H9 (cell line): ENCODE measurements around the gene ADAMTS6. TPM values are rescaled to one million over a fixed set of nuclear protein-coding genes. Genes with fewer than 3 reads are reported as not detected.

ENCODE experiments used
- DNase-seq: peaks from one replicate; pipeline ENCODE4 v3.0.0-alpha.2; 2017
- H2AFZ ChIP-seq: one replicate; pipeline ENCODE4 v1.6.1; 2013; ENCODE audit warnings: mild to moderate bottlenecking, low read length, control low read depth, moderate library complexity
- H2AK5ac ChIP-seq: 2 replicates; pipeline ENCODE4 v1.6.1; 2013; ENCODE audit warnings: low read length, control low read depth, mixed read lengths; ENCODE audit not compliant: insufficient read length
- H2BK120ac ChIP-seq: one replicate; pipeline ENCODE4 v1.6.1; 2013; ENCODE audit warnings: low read depth, mild to moderate bottlenecking, low read length, control low read depth, inconsistent platforms; ENCODE audit not compliant: poor library complexity, severe bottlenecking
- H2BK12ac ChIP-seq: 2 replicates; pipeline ENCODE4 v1.6.1; 2013; ENCODE audit warnings: low read length, control low read depth, mixed read lengths, low read depth; ENCODE audit not compliant: insufficient read length
- H2BK15ac ChIP-seq: 2 replicates; pipeline ENCODE4 v1.6.1; 2013; ENCODE audit warnings: low read depth, low read length, control low read depth
- H2BK20ac ChIP-seq: one replicate; pipeline ENCODE4 v1.6.1; 2013; ENCODE audit warnings: low read depth, mild to moderate bottlenecking, low read length, control low read depth, inconsistent platforms; ENCODE audit not compliant: poor library complexity, severe bottlenecking
- H2BK5ac ChIP-seq: 2 replicates; pipeline ENCODE4 v1.6.1; 2013; ENCODE audit warnings: low read length, control low read depth, mixed read lengths; ENCODE audit not compliant: insufficient read length
- H3K14ac ChIP-seq: 2 replicates; pipeline ENCODE4 v1.6.1; 2013; ENCODE audit warnings: low read length, control low read depth; ENCODE audit not compliant: insufficient read depth
- H3K18ac ChIP-seq: 2 replicates; pipeline ENCODE4 v1.6.1; 2013; ENCODE audit warnings: low read depth, mild to moderate bottlenecking, mixed read lengths, low read length, control low read depth; ENCODE audit not compliant: insufficient read length
- H3K23ac ChIP-seq: 2 replicates; pipeline ENCODE4 v1.6.1; 2013; ENCODE audit warnings: low read length, control low read depth, mixed read lengths, low read depth; ENCODE audit not compliant: insufficient read length
- H3K23me2 ChIP-seq: 2 replicates; pipeline ENCODE4 v1.6.1; 2013; ENCODE audit warnings: low read depth, mild to moderate bottlenecking, mixed read lengths, low read length, control low read depth; ENCODE audit not compliant: insufficient read length, poor library complexity, severe bottlenecking
- H3K27ac ChIP-seq: 2 replicates; pipeline ENCODE4 v1.5.1; 2013; ENCODE audit warnings: low read length, control low read depth, mixed read lengths, low read depth; ENCODE audit not compliant: insufficient read length
- H3K27me3 ChIP-seq: 2 replicates; pipeline ENCODE4 v1.6.1; 2013; ENCODE audit warnings: low read length, control low read depth, inconsistent platforms; ENCODE audit not compliant: insufficient read depth
- H3K4ac ChIP-seq: 2 replicates; pipeline ENCODE4 v1.6.1; 2013; ENCODE audit warnings: low read depth, mild to moderate bottlenecking, control low read depth, inconsistent platforms, low read length, moderate library complexity
- H3K4me1 ChIP-seq: 2 replicates; pipeline ENCODE4 v1.6.1; 2013; ENCODE audit warnings: low read length, control low read depth, inconsistent platforms; ENCODE audit not compliant: insufficient read depth
- H3K4me2 ChIP-seq: 2 replicates; pipeline ENCODE4 v1.6.1; 2013; ENCODE audit warnings: low read length, control low read depth, mixed read lengths; ENCODE audit not compliant: insufficient read length, insufficient read depth
- H3K56ac ChIP-seq: 2 replicates; pipeline ENCODE4 v1.6.1; 2013; ENCODE audit warnings: low read depth, mild to moderate bottlenecking, mixed read lengths, low read length, control low read depth; ENCODE audit not compliant: insufficient read length
- H3K79me1 ChIP-seq: 2 replicates; pipeline ENCODE4 v1.6.1; 2013; ENCODE audit warnings: low read depth, mild to moderate bottlenecking, moderate library complexity, low read length, control low read depth, inconsistent platforms; ENCODE audit not compliant: insufficient read depth, poor library complexity, severe bottlenecking
- H3K79me2 ChIP-seq: 2 replicates; pipeline ENCODE4 v1.6.1; 2013; ENCODE audit warnings: low read length, control low read depth, inconsistent platforms; ENCODE audit not compliant: insufficient read depth
- H3K9ac ChIP-seq: 2 replicates; pipeline ENCODE4 v1.6.1; 2013; ENCODE audit warnings: low read length, control low read depth, mixed read lengths; ENCODE audit not compliant: insufficient read length; ENCODE audit errors: extremely low read depth
- H3K9me3 ChIP-seq: one replicate; pipeline ENCODE4 v1.6.1; 2013; ENCODE audit warnings: low read depth, low read length, inconsistent platforms; ENCODE audit not compliant: control insufficient read depth
- H3T11ph ChIP-seq: one replicate; pipeline ENCODE4 v1.6.1; 2013; ENCODE audit warnings: mild to moderate bottlenecking, low read length, control low read depth, inconsistent platforms
- H4K20me1 ChIP-seq: one replicate; pipeline ENCODE4 v1.6.1; 2013; ENCODE audit not compliant: control insufficient read depth, insufficient read length, insufficient read depth
- H4K5ac ChIP-seq: 2 replicates; pipeline ENCODE4 v1.6.1; 2013; ENCODE audit warnings: low read depth, mild to moderate bottlenecking, mixed read lengths, low read length, control low read depth; ENCODE audit not compliant: insufficient read length
- H4K8ac ChIP-seq: replicated peaks from 2 replicates; pipeline ENCODE4 v1.6.1; 2013; ENCODE audit warnings: low read length, control low read depth, mixed read lengths, low read depth; ENCODE audit not compliant: insufficient read length
- H4K91ac ChIP-seq: 2 replicates; pipeline ENCODE4 v1.6.1; 2013; ENCODE audit warnings: low read depth, mild to moderate bottlenecking, moderate library complexity, mixed read lengths, low read length, control low read depth; ENCODE audit not compliant: insufficient read length
- H3K27ac Mint-ChIP-seq, 3 experiments: 2 replicates in 2 of 3; 3 replicates in 1 of 3; pipeline ENCODE4 v1.8.0; 2020 to 2021; ENCODE audit warnings: mixed read lengths in 3 of 3, mild to moderate bottlenecking in 1 of 3, moderate library complexity in 1 of 3
- H3K27me3 Mint-ChIP-seq: 2 replicates; pipeline ENCODE4 v1.8.0; 2021; ENCODE audit warnings: low read depth, mild to moderate bottlenecking, moderate library complexity, mixed read lengths
- H3K36me3 Mint-ChIP-seq, 3 experiments: 2 replicates in 2 of 3; 3 replicates in 1 of 3; pipeline ENCODE4 v1.8.0; 2020 to 2021; ENCODE audit warnings: low read depth in 3 of 3, mixed read lengths in 3 of 3; ENCODE audit not compliant: insufficient read depth in 1 of 3
- H3K4me1 Mint-ChIP-seq, 2 experiments: 2 replicates each; pipeline ENCODE4 v1.8.0; 2020; ENCODE audit warnings: mixed read lengths in 2 of 2
- H3K4me3 Mint-ChIP-seq, 2 experiments: 2 replicates in 1 of 2; 3 replicates in 1 of 2; pipeline ENCODE4 v1.8.0; 2020 to 2021; ENCODE audit warnings: mild to moderate bottlenecking in 2 of 2, mixed read lengths in 2 of 2, moderate library complexity in 1 of 2
- H3K9me3 Mint-ChIP-seq, 2 experiments: 2 replicates in 1 of 2; 3 replicates in 1 of 2; pipeline ENCODE4 v1.8.0; 2020; ENCODE audit warnings: mild to moderate bottlenecking in 2 of 2, mixed read lengths in 2 of 2, moderate library complexity in 1 of 2
- WGBS: extraction: QIAGEN DNeasy Blood & Tissue Kit; methylation state at CpG from one replicate; pipeline ENCODE4 v1.1.7; 2013; ENCODE audit warnings: missing lambda C conversion rate, low lambda C conversion rate, mixed read lengths; ENCODE audit not compliant: insufficient read length; ENCODE audit errors: extremely low coverage; 5-methylcytosine and 5-hydroxymethylcytosine counted together
- total RNA-seq: library from RNA; stranded (reverse); gene quantifications from 2 replicates; pipeline ENCODE4 v1.2.1, GENCODE V29; 2021
- TF ChIP-seq, protein P1 (sequence below): fragments of 200-600 bp; sonication (generic); conservative IDR thresholded peaks from 3 replicates; pipeline ENCODE4 v1.8.0; 2021; ENCODE audit warnings: antibody characterized with exemption, mild to moderate bottlenecking

Gene ADAMTS6
- total RNA-seq, 1 experiment from 2014 or later, result 0.33 TPM

DNA sequence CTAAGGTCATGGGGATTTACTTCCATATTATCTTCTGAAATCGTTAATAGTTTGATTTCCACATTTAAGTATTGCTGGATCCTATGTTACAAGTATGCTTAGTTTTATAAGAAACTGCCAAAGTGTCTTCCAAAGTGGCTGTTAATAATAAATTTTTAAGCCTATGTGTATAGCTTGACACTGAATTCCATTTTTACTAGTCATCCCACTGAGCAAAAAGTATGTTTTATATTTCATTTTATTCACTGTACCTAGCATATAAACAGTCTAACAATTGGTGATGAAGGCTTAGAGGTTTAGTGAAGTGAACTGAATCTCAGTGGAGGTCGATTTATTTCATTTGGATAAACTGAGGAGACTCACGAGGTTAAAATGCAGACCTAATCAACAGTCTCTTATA lies 174.6 kb downstream of the ADAMTS6 start:
- Mint-ChIP-seq H3K4me1 (peaks cover 2% of the 10 kb centered on the region in 2 experiments; a peak in 1 of 4 replicates), H3K27ac (no peak overlapping the region), H3K9me3 (peaks cover 4 to 8% of the 10 kb centered on the region in 2 experiments; a peak in 4 of 5 replicates), H3K27me3 (no peaks in the 10 kb centered on the region), H3K4me3 (no peak overlapping the region), H3K36me3 (peaks cover 0 to 13% (median 4%) of the 10 kb centered on the region in 3 experiments; a peak in 2 of 7 replicates)
- Histone ChIP-seq H3K4me2 (no peak overlapping the region), H2BK120ac (no peak overlapping the region), H2BK15ac (no peak overlapping the region), H3K14ac (no peak overlapping the region), H3K79me1 (no peaks in the 10 kb centered on the region), H3K18ac (no peak overlapping the region), H3K4ac (no peak overlapping the region), H3K27me3 (no peaks in the 10 kb centered on the region), H3K9ac (no peak overlapping the region), H2BK12ac (no peak overlapping the region), H4K5ac (no peak overlapping the region), H3T11ph (no peak overlapping the region), H3K27ac (no peak overlapping the region), H2AFZ (no peak overlapping the region), H2AK5ac (no peak overlapping the region), H3K9me3 (no peaks in the 10 kb centered on the region), H4K8ac (no peak overlapping the region), H3K23ac (no peak overlapping the region), H4K20me1 (no peaks in the 10 kb centered on the region), H3K23me2 (no peaks in the 10 kb centered on the region), H2BK20ac (no peak overlapping the region), H3K56ac (no peak overlapping the region), H4K91ac (no peak overlapping the region), H3K4me1 (no peaks in the 10 kb centered on the region), H3K79me2 (no peaks in the 10 kb centered on the region), H2BK5ac (no peak overlapping the region)
- DNase-seq, result no peak
- TF ChIP-seq, protein P1, sequence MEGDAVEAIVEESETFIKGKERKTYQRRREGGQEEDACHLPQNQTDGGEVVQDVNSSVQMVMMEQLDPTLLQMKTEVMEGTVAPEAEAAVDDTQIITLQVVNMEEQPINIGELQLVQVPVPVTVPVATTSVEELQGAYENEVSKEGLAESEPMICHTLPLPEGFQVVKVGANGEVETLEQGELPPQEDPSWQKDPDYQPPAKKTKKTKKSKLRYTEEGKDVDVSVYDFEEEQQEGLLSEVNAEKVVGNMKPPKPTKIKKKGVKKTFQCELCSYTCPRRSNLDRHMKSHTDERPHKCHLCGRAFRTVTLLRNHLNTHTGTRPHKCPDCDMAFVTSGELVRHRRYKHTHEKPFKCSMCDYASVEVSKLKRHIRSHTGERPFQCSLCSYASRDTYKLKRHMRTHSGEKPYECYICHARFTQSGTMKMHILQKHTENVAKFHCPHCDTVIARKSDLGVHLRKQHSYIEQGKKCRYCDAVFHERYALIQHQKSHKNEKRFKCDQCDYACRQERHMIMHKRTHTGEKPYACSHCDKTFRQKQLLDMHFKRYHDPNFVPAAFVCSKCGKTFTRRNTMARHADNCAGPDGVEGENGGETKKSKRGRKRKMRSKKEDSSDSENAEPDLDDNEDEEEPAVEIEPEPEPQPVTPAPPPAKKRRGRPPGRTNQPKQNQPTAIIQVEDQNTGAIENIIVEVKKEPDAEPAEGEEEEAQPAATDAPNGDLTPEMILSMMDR, result no peak
- WGBS, result no CpG with 5 or more reads among the region's 3 CpGs
